ENCODE measurements around the gene BRICD5. TPM values are rescaled to one million over a fixed set of nuclear protein-coding genes. Genes with fewer than 3 reads are reported as not detected.

The BRICD5 gene
- total RNA-seq, 8 experiments from 2014 or later, result 1.1 to 15.1 (median 8.4) TPM

DNA sequence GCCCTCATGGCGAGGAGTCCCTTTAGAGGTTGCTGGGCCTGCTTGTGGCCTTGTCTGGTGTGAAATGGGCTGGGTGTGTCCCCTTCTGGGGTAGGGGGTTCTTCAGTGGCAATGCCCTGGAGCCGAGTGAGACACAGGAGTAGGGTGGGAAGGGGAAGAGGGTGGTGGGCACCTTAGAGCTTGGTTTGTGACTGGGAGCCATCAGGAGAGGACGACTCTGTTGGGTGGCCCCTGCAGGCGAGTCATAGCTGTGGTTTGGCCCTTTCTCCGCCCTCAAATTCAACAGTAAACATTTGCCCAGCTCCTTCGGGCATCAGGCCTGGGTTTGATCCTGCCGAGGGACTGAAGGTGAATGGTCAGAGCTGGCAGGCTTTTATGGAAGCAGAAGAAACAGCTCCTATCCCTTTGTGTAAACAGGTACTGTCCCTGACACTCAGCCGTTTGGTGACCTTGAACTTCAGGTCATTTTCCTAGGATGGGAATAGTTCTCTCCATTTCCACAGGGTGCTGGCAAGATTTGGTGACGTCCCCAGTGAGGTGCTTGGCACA, 15.7 kb upstream of the BRICD5 start:
- Histone ChIP-seq H3K4me1 (replicated peaks in 1 of 2) (peaks cover 10 to 11% of the 10 kb centered on the region in 2 donors), H3K4me3 (no peak overlapping the region), H3K27ac (no peak overlapping the region)
- ATAC-seq (replicated peaks in 6 of 8), result no peak
- WGBS, 10 experiments, result 76 to 96% (median 85%) methylated on average over 1 to 4 of the region's 9 CpGs; no CpG with 5 or more reads in 4 of the 10 experiments
- in situ Hi-C loops (cut with MboI; ENCODE audit: low pct_unique_long_range_greater_than_20kb in 2 of 9, low sequenced_read_pairs in 9 of 9, unreplicated experiment in 9 of 9), result no loop called here

DNA sequence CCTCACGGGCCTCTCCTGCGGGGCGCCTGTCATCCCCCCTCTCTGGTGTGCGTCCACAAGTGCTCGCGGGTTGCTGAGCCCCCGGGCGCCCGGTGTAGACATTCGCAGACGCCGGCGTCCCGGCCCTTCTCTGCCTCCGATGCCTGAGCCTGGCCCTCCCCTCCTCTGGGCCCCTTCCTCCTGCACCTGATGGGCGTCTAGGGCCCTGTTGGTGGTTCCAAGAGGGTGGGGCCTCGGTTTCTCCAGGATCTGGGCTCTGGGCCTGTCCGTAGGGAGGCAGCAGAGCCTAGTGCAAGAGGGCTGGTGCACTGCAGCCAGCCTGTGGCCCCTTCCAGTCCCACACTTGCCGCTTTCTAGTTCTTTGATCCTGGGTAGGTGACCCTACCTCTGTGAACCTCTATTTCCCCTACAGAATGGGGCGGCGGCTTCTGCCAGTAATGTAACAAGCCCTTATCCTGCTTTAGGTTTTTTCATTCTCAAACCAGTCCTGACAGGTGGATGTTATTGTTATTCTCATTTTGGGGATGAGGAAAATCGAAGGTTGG, 13.4 kb upstream of the BRICD5 start:
- peak overlapping the region; percentile 80 to 91 for H3K27ac ChIP-seq
- H3K4me1 ChIP-seq (replicated peaks in 1 of 2), result peaks cover 10 to 11% of the 10 kb centered on the region in 2 donors
- ATAC-seq (replicated peaks in 6 of 8), result peak in 3 of 8 experiments; percentile 23 to 45 (median 36)
- 0 to 31% (median 13%) methylated on average over 2 to 6 of the region's 22 CpGs; no CpG with 5 or more reads in 6 of the 10 experiments for WGBS, 10 experiments
- in situ Hi-C loops (cut with MboI; ENCODE audit: low pct_unique_long_range_greater_than_20kb in 2 of 9, low sequenced_read_pairs in 9 of 9, unreplicated experiment in 9 of 9), result no loop called here
- H3K4me3 ChIP-seq, result peak overlapping the region; percentile 70 to 92 (median 77)

DNA sequence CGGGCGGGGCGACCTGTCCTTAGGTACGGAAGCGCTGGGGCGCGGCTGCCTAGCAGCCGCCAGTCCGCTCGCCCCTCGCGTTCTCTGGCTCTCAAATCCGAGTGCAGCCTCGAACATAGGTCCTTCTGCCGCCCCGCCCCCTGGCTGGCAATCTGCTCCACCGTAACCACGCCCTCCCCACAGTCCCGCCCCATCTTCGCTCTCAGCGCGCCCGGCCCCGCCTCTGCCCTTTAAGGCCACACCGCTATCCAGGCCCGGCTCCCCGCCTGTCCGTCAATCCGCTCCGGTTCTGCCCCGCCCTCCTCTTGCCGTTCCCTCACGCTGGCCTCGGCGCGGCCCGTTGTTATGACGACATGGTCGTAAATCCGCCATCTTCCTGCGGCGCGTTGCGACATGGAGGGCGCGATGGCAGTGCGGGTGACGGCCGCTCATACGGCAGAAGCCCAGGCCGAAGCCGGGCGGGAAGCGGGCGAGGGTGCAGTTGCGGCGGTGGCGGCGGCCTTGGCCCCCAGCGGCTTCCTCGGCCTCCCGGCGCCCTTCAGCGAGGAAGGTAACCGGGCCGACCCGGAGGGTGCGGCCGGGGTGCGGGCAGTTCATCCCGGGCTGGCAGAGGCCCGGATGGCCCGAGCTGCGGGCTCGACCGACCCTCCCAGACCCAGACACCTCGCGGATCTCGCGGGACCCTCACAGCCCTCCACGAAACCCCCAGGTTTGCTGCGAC, 12.7 kb upstream of the BRICD5 start, which contains the start of gene E4F1:
TSS of gene E4F1 (plus strand) at position 371 of the 721 bp plus-strand sequence. CDS start at position 394, 23 bp downstream.
- 0 to 2% methylated on average over 5 to 13 of the region's 82 CpGs; no CpG with 5 or more reads in 8 of the 10 experiments for WGBS, 10 experiments
- H3K27ac ChIP-seq, result peak within 1 kb of the TSS; percentile 80 to 91
- peak; percentile 93 to 98 (median 96) for ATAC-seq (replicated peaks in 6 of 8)
- H3K4me1 ChIP-seq (replicated peaks in 1 of 2), result peaks cover 10 to 11% of the 10 kb centered on the region in 2 donors
- H3K4me3 ChIP-seq, result peak within 1 kb of the TSS; percentile 70 to 92 (median 77)
- in situ Hi-C loops (cut with MboI; ENCODE audit: low pct_unique_long_range_greater_than_20kb in 2 of 9, low sequenced_read_pairs in 9 of 9, unreplicated experiment in 9 of 9), result no loop called here

DNA sequence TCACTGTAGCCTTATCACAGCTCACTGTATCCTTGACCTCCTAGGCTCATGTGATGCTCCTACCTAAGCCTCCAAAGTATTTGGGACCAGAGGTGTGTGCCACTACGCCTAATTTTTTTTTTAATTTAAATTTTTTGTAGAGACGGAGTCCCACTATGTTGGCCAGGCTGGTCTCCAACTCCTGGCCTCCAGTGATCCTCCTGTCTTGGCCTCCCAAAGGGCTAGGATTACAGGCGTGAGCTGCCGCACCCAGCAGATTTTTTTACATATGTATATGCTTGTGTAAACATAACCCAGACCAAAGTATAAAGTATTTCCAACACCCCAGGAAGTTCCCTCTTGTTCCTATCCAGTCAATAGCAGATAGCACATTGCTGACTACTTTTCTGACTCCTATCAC, 5.7 kb upstream of the BRICD5 start:
- Histone ChIP-seq H3K4me1 (replicated peaks in 1 of 2) (peaks cover 14 to 17% of the 10 kb centered on the region in 2 donors), H3K27ac (peak overlapping the region in 1 of 2 donors; percentile 91), H3K4me3 (no peak overlapping the region)
- 82 to 100% (median 92%) methylated on average over 1 to 4 of the region's 4 CpGs; no CpG with 5 or more reads in 5 of the 10 experiments for WGBS, 10 experiments
- ATAC-seq (replicated peaks in 6 of 8), result no peak
- in situ Hi-C loops (cut with MboI; ENCODE audit: low pct_unique_long_range_greater_than_20kb in 2 of 9, low sequenced_read_pairs in 9 of 9, unreplicated experiment in 9 of 9), result no loop called here

DNA sequence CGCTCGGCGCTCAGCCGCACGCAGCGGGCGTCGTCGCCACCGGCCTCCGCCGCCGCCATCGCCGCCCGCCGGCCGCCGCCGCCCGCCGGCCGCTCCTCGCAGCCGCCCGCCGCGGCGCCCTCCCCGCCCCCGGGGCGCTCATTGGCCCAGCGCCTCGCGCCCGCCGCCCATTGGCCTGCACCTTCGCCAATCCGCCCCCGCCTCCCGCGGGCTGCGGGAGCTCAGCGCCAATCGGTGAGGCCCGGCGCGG, 4.0 kb upstream of the BRICD5 start, which contains the start of gene PGP:
TSS of gene PGP (minus strand) at position 122 of the 250 bp plus-strand sequence. CDS start at position 59, 63 bp downstream.
- H3K4me1 ChIP-seq (replicated peaks in 1 of 2), result peaks cover 14 to 17% of the 10 kb centered on the region in 2 donors
- peak within 1 kb of the TSS; percentile 85 to 91 for H3K27ac ChIP-seq
- in situ Hi-C loops (cut with MboI; ENCODE audit: low pct_unique_long_range_greater_than_20kb in 2 of 9, low sequenced_read_pairs in 9 of 9, unreplicated experiment in 9 of 9), result no loop called here
- peak in 3 of 8 experiments; percentile 80 to 83 (median 81) for ATAC-seq (replicated peaks in 6 of 8)
- H3K4me3 ChIP-seq, result peak within 1 kb of the TSS; percentile 52 to 82 (median 54)
- no CpG with 5 or more reads among the region's 48 CpGs for WGBS, 10 experiments

DNA sequence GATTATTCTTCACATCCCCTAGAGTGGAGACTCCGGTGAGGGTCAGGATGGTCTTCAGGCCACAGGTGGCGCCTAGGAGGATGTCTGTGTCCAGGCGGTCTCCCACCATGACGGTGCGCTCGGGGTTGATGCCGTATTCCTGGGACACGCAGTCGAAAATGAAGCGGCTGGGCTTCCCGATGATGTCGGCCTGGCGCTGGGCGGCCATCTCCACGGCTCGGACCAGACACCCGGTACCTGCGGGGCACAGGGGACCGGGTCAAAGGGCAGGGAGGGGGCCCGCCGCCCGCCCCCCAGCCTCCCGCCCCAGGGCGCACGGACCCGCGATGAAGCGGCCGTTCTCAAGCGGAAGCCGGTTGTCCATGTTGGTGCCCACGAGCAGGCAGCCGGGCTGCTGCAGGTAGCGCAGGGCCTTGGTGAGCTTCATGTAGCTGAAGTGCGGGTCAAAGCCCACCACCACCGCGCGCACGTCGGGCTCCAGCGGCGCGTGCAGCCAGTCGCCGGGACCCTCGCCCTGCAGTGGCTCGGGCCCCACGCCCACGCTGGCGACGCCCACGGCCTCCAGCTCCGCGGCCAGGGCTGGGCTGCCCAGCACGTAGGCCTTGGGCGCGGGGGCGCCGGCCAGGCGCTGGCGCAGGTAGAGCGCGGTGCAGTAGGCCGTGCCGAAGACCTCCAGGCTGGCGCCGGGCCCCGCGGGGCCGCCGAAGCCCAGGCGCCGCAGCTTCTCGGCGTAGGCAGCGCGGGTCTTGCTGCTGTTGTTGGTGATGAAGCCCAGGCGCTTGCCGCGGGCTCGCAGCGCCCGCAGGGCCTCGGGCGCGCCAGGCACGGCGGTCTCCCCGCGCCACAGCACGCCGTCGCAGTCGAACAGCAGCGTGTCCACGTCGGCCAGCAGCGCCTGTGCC, 3.4 kb upstream of the BRICD5 start:
- peak overlapping the region; percentile 49 to 82 (median 54) for H3K4me3 ChIP-seq
- ATAC-seq (replicated peaks in 6 of 8), result peak in 3 of 8 experiments; percentile 0 to 1 (median 1)
- 0 to 8% (median 3%) methylated on average over 3 to 33 of the region's 98 CpGs; no CpG with 5 or more reads in 5 of the 10 experiments for WGBS, 10 experiments
- in situ Hi-C loops (cut with MboI; ENCODE audit: low pct_unique_long_range_greater_than_20kb in 2 of 9, low sequenced_read_pairs in 9 of 9, unreplicated experiment in 9 of 9), result no loop called here
- H3K4me1 ChIP-seq (replicated peaks in 1 of 2), result peaks cover 14 to 17% of the 10 kb centered on the region in 2 donors
- H3K27ac ChIP-seq, result peak overlapping the region; percentile 58 to 70

DNA sequence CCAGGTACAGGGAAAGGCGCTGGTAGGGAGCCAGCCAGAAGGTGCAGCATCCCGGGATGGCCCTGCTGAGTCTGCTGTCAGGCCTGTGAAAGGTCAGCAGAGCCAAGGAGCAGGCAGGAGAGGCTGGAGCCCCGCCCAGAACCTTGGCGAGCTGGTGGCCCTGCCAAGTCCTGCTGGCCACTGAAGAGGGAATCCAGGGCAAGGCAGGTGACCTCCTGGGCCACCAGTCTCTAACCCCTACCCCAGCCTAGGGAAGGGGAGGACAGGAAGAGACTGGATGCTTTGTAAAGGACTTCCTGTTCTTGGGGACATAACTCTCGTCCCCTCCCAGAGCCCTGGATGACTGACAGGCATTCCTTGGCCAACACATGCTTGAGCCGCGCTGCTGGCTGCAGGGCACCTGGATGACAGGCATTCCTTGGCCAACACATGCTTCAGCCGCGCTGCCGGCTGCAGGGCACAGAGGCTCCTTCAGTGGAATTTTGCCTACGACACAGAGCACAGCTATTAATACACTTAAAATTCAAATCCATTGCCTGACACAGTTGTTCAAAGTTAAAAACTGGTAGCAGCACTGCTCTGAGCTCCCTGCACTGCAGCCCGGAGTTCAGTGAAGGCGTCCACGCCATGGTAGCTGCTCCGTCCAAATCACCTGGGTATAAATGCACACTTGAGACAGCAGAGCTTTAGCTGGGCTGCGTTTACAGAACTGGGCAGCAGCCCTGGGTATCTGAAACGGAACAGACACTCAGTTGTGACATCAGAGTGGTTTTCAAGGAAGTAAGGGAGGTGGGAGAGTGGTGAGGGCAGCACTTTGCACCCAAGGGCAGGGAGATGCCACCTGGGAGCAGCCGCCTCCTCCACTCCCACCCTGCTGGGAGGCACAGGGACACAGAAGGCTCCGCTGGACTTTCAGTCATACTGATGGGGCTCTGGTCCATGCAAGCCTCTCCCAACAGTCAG, 2.0 kb upstream of the BRICD5 start:
- H3K27ac ChIP-seq, result no peak overlapping the region
- in situ Hi-C loops (cut with MboI; ENCODE audit: low pct_unique_long_range_greater_than_20kb in 2 of 9, low sequenced_read_pairs in 9 of 9, unreplicated experiment in 9 of 9), result no loop called here
- WGBS, 10 experiments, result 10 to 100% (median 75%) methylated on average over 1 to 7 of the region's 19 CpGs; no CpG with 5 or more reads in 1 of the 10 experiments

DNA sequence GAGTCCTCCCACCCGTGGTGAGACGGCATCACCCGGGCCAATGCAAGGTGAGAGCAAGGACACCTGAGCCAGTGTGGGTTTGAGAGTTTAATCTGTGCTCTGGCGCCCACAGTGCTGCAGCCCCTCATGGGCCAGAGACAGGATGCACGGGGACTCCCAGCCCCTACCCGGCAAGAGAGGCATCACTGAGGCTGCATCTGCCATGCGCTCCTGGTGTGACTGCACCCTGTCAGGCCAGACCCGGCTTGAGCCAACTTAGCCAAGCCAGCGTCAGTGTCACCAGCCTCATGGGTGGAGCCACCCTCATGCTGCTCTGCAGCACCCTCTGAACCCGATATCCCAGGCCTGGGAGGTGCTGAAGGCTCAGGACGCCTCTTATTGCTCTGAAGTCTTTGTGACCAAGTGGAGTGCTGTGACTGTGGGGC, 1.3 kb upstream of the BRICD5 start:
- in situ Hi-C loops (cut with MboI; ENCODE audit: low pct_unique_long_range_greater_than_20kb in 2 of 9, low sequenced_read_pairs in 9 of 9, unreplicated experiment in 9 of 9), result no loop called here
- peaks cover 14 to 17% of the 10 kb centered on the region in 2 donors for H3K4me1 ChIP-seq (replicated peaks in 1 of 2)
- ATAC-seq (replicated peaks in 6 of 8), result no peak
- 40 to 100% (median 80%) methylated on average over 1 to 4 of the region's 11 CpGs; no CpG with 5 or more reads in 4 of the 10 experiments for WGBS, 10 experiments
- H3K27ac ChIP-seq, result no peak overlapping the region
- H3K4me3 ChIP-seq, result no peak overlapping the region

More for the DNA sequence above, 2.0 kb upstream of the BRICD5 start:
- no peak for ATAC-seq (replicated peaks in 6 of 8)
- Histone ChIP-seq H3K4me1 (replicated peaks in 1 of 2) (peaks cover 14 to 17% of the 10 kb centered on the region in 2 donors), H3K4me3 (peak overlapping the region; percentile 49 to 82 (median 54))

DNA sequence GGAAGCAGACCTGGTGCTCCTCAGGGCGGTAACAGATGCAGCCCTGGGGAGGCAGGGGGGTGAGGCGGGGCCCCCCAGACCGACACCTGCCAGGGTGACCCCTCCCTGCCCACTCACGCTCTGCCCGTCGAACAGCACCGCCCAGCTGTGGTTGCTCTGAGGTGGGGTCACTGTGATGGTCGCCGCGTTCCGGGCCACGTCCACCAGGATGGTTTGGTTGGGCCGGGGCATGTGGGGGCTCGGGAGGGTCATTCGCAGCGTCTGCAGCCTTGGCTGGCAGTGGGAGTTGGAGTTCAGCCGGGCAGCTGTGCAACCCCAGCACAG, 692 bp downstream of the BRICD5 start:
- peaks cover 19 to 21% of the 10 kb centered on the region in 2 donors for H3K4me1 ChIP-seq (replicated peaks in 1 of 2)
- H3K27ac ChIP-seq, result no peak overlapping the region
- 95% methylated on average over 4 of the region's 17 CpGs; no CpG with 5 or more reads in 9 of the 10 experiments for WGBS, 10 experiments
- H3K4me3 ChIP-seq, result no peak overlapping the region
- no peak for ATAC-seq (replicated peaks in 6 of 8)
- in situ Hi-C loops (cut with MboI; ENCODE audit: low pct_unique_long_range_greater_than_20kb in 2 of 9, low sequenced_read_pairs in 9 of 9, unreplicated experiment in 9 of 9), result no loop called here

DNA sequence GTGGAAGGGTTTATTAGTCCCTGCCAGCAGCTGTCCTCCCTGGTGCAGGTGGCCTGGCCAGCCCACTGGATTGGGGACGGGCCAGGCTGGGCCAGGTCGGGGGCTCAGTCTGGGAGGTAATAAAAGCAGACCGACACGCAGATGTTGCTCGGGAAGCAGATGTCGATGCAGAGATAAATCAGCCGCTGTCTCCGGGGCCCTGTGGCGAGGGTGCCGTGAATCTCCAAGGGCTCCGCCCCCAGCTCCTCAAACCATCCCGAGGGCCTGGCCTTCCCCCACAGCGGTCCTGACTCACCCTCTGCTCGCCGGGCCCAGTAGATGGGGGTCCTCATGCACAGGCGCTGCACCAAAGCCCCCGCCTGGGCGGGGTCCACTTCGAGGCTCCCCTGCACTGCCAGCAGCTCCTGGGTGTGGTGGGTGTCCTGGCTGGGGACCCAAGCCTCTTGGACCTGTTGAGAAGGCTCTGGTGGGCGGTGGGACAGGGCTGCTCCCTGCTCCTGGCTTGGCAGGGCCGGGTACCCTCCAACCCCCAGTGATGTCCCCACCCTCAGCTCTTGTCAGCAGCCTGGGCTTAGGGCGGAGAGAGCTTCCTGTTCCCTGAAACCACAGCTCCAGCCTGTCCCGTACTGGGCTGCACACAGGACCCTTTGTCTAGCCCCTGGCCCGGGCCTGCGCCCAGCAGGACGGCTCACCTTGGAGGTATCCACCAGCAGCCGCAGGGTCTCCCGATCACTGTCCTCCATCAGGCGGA, 1.2 kb downstream of the BRICD5 start:
- H3K27ac ChIP-seq, result no peak overlapping the region
- H3K4me3 ChIP-seq, result no peak overlapping the region
- in situ Hi-C loops (cut with MboI; ENCODE audit: low pct_unique_long_range_greater_than_20kb in 2 of 9, low sequenced_read_pairs in 9 of 9, unreplicated experiment in 9 of 9), result no loop called here
- 40 to 81% (median 77%) methylated on average over 1 to 5 of the region's 29 CpGs; no CpG with 5 or more reads in 4 of the 10 experiments for WGBS, 10 experiments
- H3K4me1 ChIP-seq (replicated peaks in 1 of 2), result peaks cover 22 to 23% of the 10 kb centered on the region in 2 donors
- ATAC-seq (replicated peaks in 6 of 8), result peak in 2 of 8 experiments; percentile 8 to 12

DNA sequence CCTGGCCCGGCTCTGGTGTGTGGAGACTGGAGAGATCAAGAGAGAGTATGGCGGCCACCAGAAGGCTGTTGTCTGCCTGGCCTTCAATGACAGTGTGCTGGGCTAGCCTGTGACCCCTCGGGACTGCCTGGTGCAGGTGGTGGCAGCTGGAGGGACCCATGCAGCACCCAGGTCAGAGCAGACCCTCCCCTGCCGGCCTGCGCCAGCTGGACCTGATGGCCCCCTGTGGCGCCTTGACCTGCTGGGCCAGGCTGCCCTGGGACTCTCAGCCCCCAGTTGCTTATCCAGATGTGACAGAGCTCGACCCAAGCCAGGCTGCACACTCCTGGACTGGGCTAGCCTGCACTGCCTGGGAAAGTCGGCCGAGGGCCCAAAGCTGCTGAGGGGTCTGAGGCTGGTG, 1.9 kb downstream of the BRICD5 start:
- 100% methylated on average over 1 of the region's 9 CpGs; no CpG with 5 or more reads in 9 of the 10 experiments for WGBS, 10 experiments
- in situ Hi-C loops (cut with MboI; ENCODE audit: low pct_unique_long_range_greater_than_20kb in 2 of 9, low sequenced_read_pairs in 9 of 9, unreplicated experiment in 9 of 9), result no loop called here

More for the DNA sequence above, 1.9 kb downstream of the BRICD5 start:
- Histone ChIP-seq H3K4me3 (no peak overlapping the region), H3K4me1 (replicated peaks in 1 of 2) (peaks cover 22% of the 10 kb centered on the region in 2 donors), H3K27ac (no peak overlapping the region)
- no peak for ATAC-seq (replicated peaks in 6 of 8)
